K562 (cell line): ENCODE data around the gene TRPM2.

ENCODE experiments used
- EHMT2 ChIP-seq: fragments of 450-650 bp; IDR thresholded peaks from 2 replicates; pipeline ENCODE4 v1.6.1; 2018; ENCODE audit warnings: antibody characterized with exemption
- EZH2 ChIP-seq: IDR thresholded peaks from 2 replicates; pipeline ENCODE4 v1.6.1; 2012; ENCODE audit warnings: low read depth, mild to moderate bottlenecking, inconsistent platforms, low read length, borderline replicate concordance
- HNRNPH1 ChIP-seq: fragments of 200-400 bp; formaldehyde crosslinking; optimal IDR thresholded peaks from 2 replicates; pipeline ENCODE3; 2017; ENCODE audit warnings: low read depth, mild to moderate bottlenecking, low read length, moderate library complexity
- MEF2A ChIP-seq: IDR thresholded peaks from 2 replicates; pipeline ENCODE4 v1.6.1; 2011; ENCODE audit warnings: low read depth, mild to moderate bottlenecking, low read length, moderate library complexity; ENCODE audit not compliant: control insufficient read depth
- NFE2L1 ChIP-seq: fragments of 450-650 bp; IDR thresholded peaks from 2 replicates; pipeline ENCODE4 v1.6.1; 2016; ENCODE audit warnings: missing genetic modification characterization, low read depth, mild to moderate bottlenecking, missing compliant biosample characterization, moderate library complexity, borderline replicate concordance
- TAF1 ChIP-seq: IDR thresholded peaks from 2 replicates; pipeline ENCODE4 v1.6.1; 2011; ENCODE audit warnings: mild to moderate bottlenecking, low read length, moderate library complexity; ENCODE audit not compliant: insufficient read depth, control insufficient read depth, severe bottlenecking; ENCODE audit errors: extremely low read depth
- TF ChIP-seq, protein P1 (sequence below), 2 experiments: fragments of 450-650 bp; IDR thresholded peaks; 2 replicates each; pipeline ENCODE4 v1.6.1; 2016

- TF ChIP-seq EZH2 (no peak), EHMT2 (no peak), NFE2L1 (tag) (no peak), MEF2A (no peak), TAF1 (no peak), HNRNPH1 (no peak)
- TF ChIP-seq, protein P1, sequence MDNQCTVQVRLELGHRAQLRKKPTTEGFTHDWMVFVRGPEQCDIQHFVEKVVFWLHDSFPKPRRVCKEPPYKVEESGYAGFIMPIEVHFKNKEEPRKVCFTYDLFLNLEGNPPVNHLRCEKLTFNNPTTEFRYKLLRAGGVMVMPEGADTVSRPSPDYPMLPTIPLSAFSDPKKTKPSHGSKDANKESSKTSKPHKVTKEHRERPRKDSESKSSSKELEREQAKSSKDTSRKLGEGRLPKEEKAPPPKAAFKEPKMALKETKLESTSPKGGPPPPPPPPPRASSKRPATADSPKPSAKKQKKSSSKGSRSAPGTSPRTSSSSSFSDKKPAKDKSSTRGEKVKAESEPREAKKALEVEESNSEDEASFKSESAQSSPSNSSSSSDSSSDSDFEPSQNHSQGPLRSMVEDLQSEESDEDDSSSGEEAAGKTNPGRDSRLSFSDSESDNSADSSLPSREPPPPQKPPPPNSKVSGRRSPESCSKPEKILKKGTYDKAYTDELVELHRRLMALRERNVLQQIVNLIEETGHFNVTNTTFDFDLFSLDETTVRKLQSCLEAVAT (IDR thresholded peaks at IDR 0.05) = no peak
Measured at GRCh38 chr21:44442266-44443125, 89.1 kb downstream of the TRPM2 start.
